Neutrophil (primary cell): ENCODE results near the gene TTC27.

Experiments used
- H3K27ac ChIP-seq: fragments of 200-600 bp; sonication (generic); 2 replicates; pipeline ENCODE4 v1.5.1; 2016; ENCODE audit warnings: mild to moderate bottlenecking, moderate library complexity
- H3K27me3 ChIP-seq: fragments of 200-600 bp; sonication (generic); 2 replicates; pipeline ENCODE4 v1.6.0; 2016; ENCODE audit warnings: mild to moderate bottlenecking
- H3K36me3 ChIP-seq: fragments of 200-600 bp; sonication (generic); 2 replicates; pipeline ENCODE4 v1.5.1; 2017
- H3K4me1 ChIP-seq, 2 experiments: fragments of 200-600 bp in 1 of 2; sonication (generic) in 1 of 2; 1 replicate in 1 of 2; 2 replicates in 1 of 2; pipeline versions ENCODE4 v1.5.1 to v1.6.1; 2013 to 2016; ENCODE audit warnings: low read depth in 1 of 2, low read length in 1 of 2, mild to moderate bottlenecking in 1 of 2, moderate library complexity in 1 of 2; ENCODE audit not compliant: control insufficient read depth in 1 of 2, insufficient read depth in 1 of 2
- H3K4me3 ChIP-seq, 2 experiments: fragments of 200-600 bp in 1 of 2; sonication (generic) in 1 of 2; 1 replicate in 1 of 2; 2 replicates in 1 of 2; pipeline ENCODE4 v1.5.1; 2013 to 2016; ENCODE audit warnings: low read depth in 1 of 2, low read length in 1 of 2, mild to moderate bottlenecking in 1 of 2, moderate library complexity in 1 of 2
- H3K9me3 ChIP-seq: fragments of 200-600 bp; sonication (generic); 2 replicates; pipeline ENCODE4 v1.5.1; 2016
- CTCF ChIP-seq: fragments of 200-600 bp; sonication (generic); IDR thresholded peaks from 2 replicates; pipeline ENCODE4 v1.5.1; 2016; ENCODE audit warnings: antibody characterized with exemption

The TTC27 gene

DNA sequence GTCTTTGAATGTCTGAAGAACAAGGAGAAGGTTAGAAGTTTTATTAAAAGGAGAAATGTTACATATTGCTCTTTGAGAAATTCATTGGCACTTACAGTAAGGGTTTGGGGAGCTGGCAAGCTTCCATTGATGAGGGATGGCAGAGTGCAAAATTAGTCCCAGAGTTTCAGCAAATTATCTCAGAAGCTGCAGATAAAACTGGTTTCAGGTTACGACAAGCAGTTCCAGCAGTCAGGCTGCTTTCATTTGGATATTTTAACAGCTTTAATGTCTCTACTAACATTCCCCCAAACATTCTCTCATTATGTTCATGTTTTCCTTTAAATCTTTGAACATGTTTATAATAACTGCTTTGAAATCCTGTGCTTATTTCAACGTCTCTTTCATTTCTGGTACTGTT lies 153.1 kb downstream of the TTC27 start:
- Histone ChIP-seq H3K36me3 (no peaks in the 10 kb centered on the region), H3K9me3 (no peaks in the 10 kb centered on the region), H3K27ac (no peak overlapping the region), H3K4me3 (no peak overlapping the region), H3K27me3 (no peaks in the 10 kb centered on the region), H3K4me1 (no peaks in the 10 kb centered on the region)
- TF ChIP-seq CTCF = no peak

DNA sequence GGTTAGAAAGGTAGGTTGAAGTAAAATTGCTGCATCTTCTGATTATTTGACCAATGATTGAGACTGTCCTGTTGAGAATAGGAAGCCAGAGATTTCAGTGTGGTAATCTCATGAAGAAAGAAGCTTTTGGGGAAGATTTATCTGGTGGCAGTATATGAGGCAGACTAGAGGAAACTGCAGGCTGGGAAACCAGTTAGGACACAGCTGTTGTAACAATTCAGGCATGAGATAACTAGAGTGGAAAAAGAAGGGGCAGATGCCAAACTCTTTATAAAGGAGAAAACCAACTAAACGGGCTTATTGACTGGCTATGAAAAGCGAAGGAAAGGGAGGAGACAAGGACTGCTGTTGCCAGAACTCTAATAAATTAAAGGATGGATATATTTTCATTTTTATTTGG lies 155.6 kb downstream of the TTC27 start:
- Histone ChIP-seq H3K9me3 (no peaks in the 10 kb centered on the region), H3K4me1 (no peaks in the 10 kb centered on the region), H3K4me3 (no peak overlapping the region), H3K27ac (no peak overlapping the region), H3K36me3 (no peaks in the 10 kb centered on the region), H3K27me3 (no peaks in the 10 kb centered on the region)
- TF ChIP-seq CTCF = no peak

- TF ChIP-seq CTCF = no peak
- H3K27ac ChIP-seq = no peak overlapping the region
- no peaks in the 10 kb centered on the region for H3K36me3 ChIP-seq
- H3K4me1 ChIP-seq = no peaks in the 10 kb centered on the region
- no peaks in the 10 kb centered on the region for H3K27me3 ChIP-seq
- H3K9me3 ChIP-seq = no peaks in the 10 kb centered on the region
- H3K4me3 ChIP-seq = no peak overlapping the region
Measured at GRCh38 chr2:32783933-32784332, 156.1 kb downstream of the TTC27 start.

- no peaks in the 10 kb centered on the region for H3K36me3 ChIP-seq
- no peak for TF ChIP-seq CTCF
- no peak overlapping the region for H3K27ac ChIP-seq
- no peaks in the 10 kb centered on the region for H3K9me3 ChIP-seq
- H3K4me3 ChIP-seq = no peak overlapping the region
- H3K27me3 ChIP-seq = no peaks in the 10 kb centered on the region
- H3K4me1 ChIP-seq = peaks cover 0 to 5% of the 10 kb centered on the region in 2 experiments
Measured at GRCh38 chr2:32787207-32787606, 159.4 kb downstream of the TTC27 start.

- H3K27ac ChIP-seq = no peak overlapping the region
Measured at GRCh38 chr2:32788114-32788513, 160.3 kb downstream of the TTC27 start.

More at GRCh38 chr2:32788114-32788513, 160.3 kb downstream of the TTC27 start:
- peaks cover 0 to 11% of the 10 kb centered on the region in 2 experiments for H3K4me1 ChIP-seq
- H3K36me3 ChIP-seq = no peaks in the 10 kb centered on the region
- H3K4me3 ChIP-seq = no peak overlapping the region
- no peak for TF ChIP-seq CTCF
- H3K27me3 ChIP-seq = no peaks in the 10 kb centered on the region
- no peaks in the 10 kb centered on the region for H3K9me3 ChIP-seq
